DND-41 (cell line): ENCODE data around the gene EHHADH.
"Not testable (repeated sequence)": the region's sequence is repeated elsewhere in the genome, so short reads cannot be mapped to it uniquely, and the experiment has no call there.

ENCODE experiments used
- ATAC-seq: fragments of 200-7000 bp; cut with Tn5 transposase; 3 replicates; pipeline ENCODE4 v1.9.1; 2021; ENCODE audit warnings: low read depth; ENCODE audit not compliant: insufficient read depth
- DNase-seq: peaks from one replicate; pipeline ENCODE4 v3.0.0-alpha.2; 2020
- H2AFZ ChIP-seq: 2 replicates; pipeline ENCODE4 v1.6.0; 2012; ENCODE audit warnings: low read depth, low read length
- H3K27ac ChIP-seq: 2 replicates; pipeline ENCODE4 v1.5.1; 2012; ENCODE audit warnings: low read length, inconsistent platforms
- H3K27me3 ChIP-seq: fragments of 200-600 bp; sonication (generic); 2 replicates; pipeline ENCODE4 v1.6.0; 2012; ENCODE audit warnings: low read length, mild to moderate bottlenecking, inconsistent platforms; ENCODE audit not compliant: insufficient read depth, poor library complexity
- H3K36me3 ChIP-seq: 2 replicates; pipeline ENCODE4 v1.5.1; 2012; ENCODE audit warnings: low read length, inconsistent platforms; ENCODE audit not compliant: insufficient read depth
- H3K4me1 ChIP-seq: 2 replicates; pipeline ENCODE4 v1.5.1; 2012; ENCODE audit warnings: mild to moderate bottlenecking, low read length; ENCODE audit not compliant: insufficient read depth
- H3K4me2 ChIP-seq: 2 replicates; pipeline ENCODE4 v1.6.0; 2012; ENCODE audit warnings: mild to moderate bottlenecking, moderate library complexity, low read length, inconsistent platforms; ENCODE audit not compliant: insufficient read depth
- H3K4me3 ChIP-seq, 2 experiments: fragments of 200-600 bp in 1 of 2; shearing (Covaris generic) in 1 of 2; 2 replicates each; pipeline ENCODE4 v1.5.1; 2012 to 2016; ENCODE audit warnings: inconsistent platforms in 2 of 2, low read length in 2 of 2, mild to moderate bottlenecking in 2 of 2, low read depth in 1 of 2, moderate library complexity in 1 of 2
- H3K79me2 ChIP-seq: 2 replicates; pipeline ENCODE4 v1.6.0; 2012; ENCODE audit warnings: low read length, inconsistent platforms; ENCODE audit not compliant: insufficient read depth
- H3K9ac ChIP-seq: 2 replicates; pipeline ENCODE4 v1.6.0; 2012; ENCODE audit warnings: low read depth, mild to moderate bottlenecking, inconsistent platforms, low read length, moderate library complexity
- H3K9me3 ChIP-seq: 2 replicates; pipeline ENCODE4 v1.5.1; 2012; ENCODE audit warnings: low read length, moderate library complexity, mild to moderate bottlenecking, inconsistent platforms; ENCODE audit not compliant: insufficient read depth, severe bottlenecking
- H4K20me1 ChIP-seq: 2 replicates; pipeline ENCODE4 v1.6.0; 2012; ENCODE audit warnings: low read length; ENCODE audit not compliant: insufficient read depth
- CTCF ChIP-seq: IDR thresholded peaks from 2 replicates; pipeline ENCODE4 v1.5.1; 2012; ENCODE audit warnings: borderline replicate concordance, low read length, moderate library complexity, mild to moderate bottlenecking; ENCODE audit not compliant: poor library complexity, severe bottlenecking; ENCODE audit errors: extremely low read depth
- EZH2 ChIP-seq: IDR thresholded peaks from 3 replicates; pipeline ENCODE4 v1.6.1; 2012; ENCODE audit warnings: borderline replicate concordance, low read depth, mild to moderate bottlenecking, moderate library complexity, low read length, inconsistent platforms; ENCODE audit not compliant: severe bottlenecking

Gene EHHADH

GRCh38 chr3:185233328-185233727 lies 20.5 kb downstream of the EHHADH start:
- no peak for DNase-seq
- no peaks in the 10 kb centered on the region for H4K20me1 ChIP-seq
- no peak overlapping the region for H3K4me3 ChIP-seq
- H3K9me3 ChIP-seq = peaks cover 12% of the 10 kb centered on the region
- no peak overlapping the region for H3K4me2 ChIP-seq
- ATAC-seq = no peak
- no peaks in the 10 kb centered on the region for H3K27me3 ChIP-seq
- no peak overlapping the region for H2AFZ ChIP-seq
- TF ChIP-seq CTCF (no peak), EZH2 (no peak)
- no peaks in the 10 kb centered on the region for H3K79me2 ChIP-seq
- H3K36me3 ChIP-seq = no peaks in the 10 kb centered on the region
- no peak overlapping the region for H3K9ac ChIP-seq
- H3K4me1 ChIP-seq = no peaks in the 10 kb centered on the region
- no peak overlapping the region for H3K27ac ChIP-seq

- not testable (repeated sequence) for H3K27ac ChIP-seq, H4K20me1 ChIP-seq, H3K9me3 ChIP-seq
These were observed 27.3 kb downstream of the EHHADH start for GRCh38 chr3:185226526-185226925.

GRCh38 chr3:185225523-185225922 lies 28.3 kb downstream of the EHHADH start:
- no peaks in the 10 kb centered on the region for H3K9me3 ChIP-seq
- no peak for TF ChIP-seq CTCF
- no peak for TF ChIP-seq EZH2
- H3K27me3 ChIP-seq = no peaks in the 10 kb centered on the region
- ATAC-seq = no peak
- H3K36me3 ChIP-seq = no peaks in the 10 kb centered on the region
- DNase-seq = no peak
- no peak overlapping the region for H3K27ac ChIP-seq
- no peak overlapping the region for H3K9ac ChIP-seq
- no peaks in the 10 kb centered on the region for H3K79me2 ChIP-seq
- H3K4me3 ChIP-seq = no peak overlapping the region
- H2AFZ ChIP-seq = no peak overlapping the region
- no peaks in the 10 kb centered on the region for H4K20me1 ChIP-seq
- no peak overlapping the region for H3K4me2 ChIP-seq
- no peaks in the 10 kb centered on the region for H3K4me1 ChIP-seq

More at GRCh38 chr3:185226526-185226925, 27.3 kb downstream of the EHHADH start:
- DNase-seq, H2AFZ ChIP-seq, H3K4me2 ChIP-seq, ATAC-seq, H3K79me2 ChIP-seq, H3K27me3 ChIP-seq, H3K9ac ChIP-seq, H3K36me3 ChIP-seq, H3K4me3 ChIP-seq, H3K4me1 ChIP-seq: not testable (repeated sequence)

- H2AFZ ChIP-seq = no peak overlapping the region
- H4K20me1 ChIP-seq = no peaks in the 10 kb centered on the region
- no peaks in the 10 kb centered on the region for H3K9me3 ChIP-seq
- no peaks in the 10 kb centered on the region for H3K36me3 ChIP-seq
- no peaks in the 10 kb centered on the region for H3K79me2 ChIP-seq
- H3K27me3 ChIP-seq = no peaks in the 10 kb centered on the region
- no peak for ATAC-seq
- H3K27ac ChIP-seq = no peak overlapping the region
- no peak overlapping the region for H3K9ac ChIP-seq
- no peaks in the 10 kb centered on the region for H3K4me1 ChIP-seq
- H3K4me3 ChIP-seq = no peak overlapping the region
- no peak for DNase-seq
- H3K4me2 ChIP-seq = no peak overlapping the region
- TF ChIP-seq EZH2 (no peak), CTCF (no peak)
These were observed 28.8 kb downstream of the EHHADH start for GRCh38 chr3:185225080-185225479.
